ENCODE results near the gene MKS1. TPM values are rescaled to one million over a fixed set of nuclear protein-coding genes. Genes with fewer than 3 reads are reported as not detected.
A peak's percentile ranks its signal among the peaks of the same experiment; 100 is the strongest.

MKS1 gene
- total RNA-seq, 1 donor from 2014 or later, result 18.8 TPM

GRCh38 chr17:58250344-58251011 lies 31.4 kb upstream of the MKS1 start:
- DNase-seq (ENCODE audit: low spot score), result no peak
- Mint-ChIP-seq H3K27me3 (ENCODE audit: insufficient read depth) (peaks cover 43% of the 10 kb centered on the region), H3K4me1 (ENCODE audit: low read depth) (peaks cover 16% of the 10 kb centered on the region), H3K4me3 (peak overlapping the region; percentile 22), H3K27ac (peak overlapping the region; percentile 29), H3K36me3 (ENCODE audit: low read depth) (no peaks in the 10 kb centered on the region), H3K9me3 (no peaks in the 10 kb centered on the region)
- intact Hi-C loops (cut with micrococcal nuclease), result no loop called here

GRCh38 chr17:58249270-58250133 lies 30.4 kb upstream of the MKS1 start:
- intact Hi-C loops (cut with micrococcal nuclease), result loop anchor here (1.0 kb wide), 2 partner anchors 30 to 198 kb away; partner anchors contain the start of gene MKS1
- Mint-ChIP-seq H3K4me3 (peak overlapping the region; percentile 72), H3K4me1 (ENCODE audit: low read depth) (peaks cover 16% of the 10 kb centered on the region)

DNA sequence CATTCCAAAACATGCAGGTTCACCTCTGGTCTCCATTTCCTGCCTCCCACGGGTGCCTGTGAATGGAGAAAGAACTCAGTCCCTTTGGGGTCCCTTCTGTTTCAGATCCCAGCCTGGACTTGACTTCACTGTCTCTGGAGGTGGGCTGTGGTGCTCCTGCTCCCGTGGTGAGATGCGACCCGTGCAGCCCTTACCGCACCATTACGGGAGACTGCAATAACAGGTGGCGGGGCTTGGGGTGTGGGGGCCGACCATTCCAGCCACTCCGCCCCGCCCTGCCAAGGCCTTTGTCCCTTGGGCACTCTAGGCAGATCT lies 29.9 kb upstream of the MKS1 start:
- DNase-seq (ENCODE audit: low spot score), result no peak
- intact Hi-C loops (cut with micrococcal nuclease), result loop anchor here (1.0 kb wide), 2 partner anchors 30 to 198 kb away; partner anchors contain the start of gene MKS1
- peak overlapping the region; percentile 33 for H3K4me3 Mint-ChIP-seq
- no peak overlapping the region for H3K27ac Mint-ChIP-seq
- peaks cover 16% of the 10 kb centered on the region for H3K4me1 Mint-ChIP-seq (ENCODE audit: low read depth)
- no peaks in the 10 kb centered on the region for H3K9me3 Mint-ChIP-seq
- no peaks in the 10 kb centered on the region for H3K36me3 Mint-ChIP-seq (ENCODE audit: low read depth)
- peaks cover 41% of the 10 kb centered on the region for H3K27me3 Mint-ChIP-seq (ENCODE audit: insufficient read depth)

More at GRCh38 chr17:58249270-58250133, 30.4 kb upstream of the MKS1 start:
- H3K36me3 Mint-ChIP-seq (ENCODE audit: low read depth), result no peaks in the 10 kb centered on the region
- DNase-seq (ENCODE audit: low spot score), result peak; percentile 64
- no peak overlapping the region for H3K27ac Mint-ChIP-seq
- H3K27me3 Mint-ChIP-seq (ENCODE audit: insufficient read depth), result peaks cover 43% of the 10 kb centered on the region
- no peaks in the 10 kb centered on the region for H3K9me3 Mint-ChIP-seq

DNA sequence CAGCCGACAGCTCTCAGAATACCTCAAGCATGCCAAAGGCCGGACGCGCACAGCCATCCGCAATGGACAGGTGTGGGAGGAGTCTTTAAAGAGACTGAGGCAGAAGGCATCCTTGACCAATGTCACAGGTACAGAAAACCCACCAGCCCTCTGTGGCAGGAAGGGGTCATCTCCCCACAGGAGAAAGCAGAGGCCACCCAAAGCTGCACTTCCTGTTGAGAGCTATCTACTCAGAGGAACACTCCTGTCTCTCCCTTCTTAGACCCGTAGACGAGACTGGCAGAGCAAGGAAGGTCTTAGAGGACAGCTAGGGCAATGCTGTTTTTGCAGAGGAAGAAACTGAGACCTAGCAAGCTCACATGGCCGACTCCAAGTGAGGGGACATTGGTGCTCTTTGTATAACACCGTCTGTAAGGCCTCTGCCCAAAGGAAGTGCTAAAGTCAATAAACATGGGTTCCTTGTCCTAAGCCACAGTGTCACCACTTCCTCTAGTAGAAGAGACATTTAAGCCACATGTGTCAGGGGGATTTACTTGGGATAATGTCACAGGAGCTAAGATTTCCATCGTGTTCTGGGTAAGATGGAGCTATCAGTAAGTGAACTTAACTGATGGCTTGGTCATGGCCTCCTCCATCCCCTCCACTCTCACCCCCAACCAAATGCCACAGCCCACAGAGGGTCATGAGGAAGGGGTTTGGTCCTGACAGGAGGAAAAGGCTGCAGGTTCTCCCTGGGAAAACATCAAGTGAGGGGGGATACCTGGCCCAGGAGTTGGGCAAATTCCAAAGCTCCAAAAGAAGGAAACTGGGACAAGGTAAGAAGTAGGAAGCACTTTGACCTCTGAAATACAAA lies 28.7 kb upstream of the MKS1 start:
- Mint-ChIP-seq H3K27ac (peak overlapping the region; percentile 34), H3K4me1 (ENCODE audit: low read depth) (peaks cover 16% of the 10 kb centered on the region), H3K4me3 (no peak overlapping the region), H3K9me3 (no peaks in the 10 kb centered on the region), H3K27me3 (ENCODE audit: insufficient read depth) (peaks cover 42% of the 10 kb centered on the region), H3K36me3 (ENCODE audit: low read depth) (no peaks in the 10 kb centered on the region)
- no peak for DNase-seq (ENCODE audit: low spot score)
- intact Hi-C loops (cut with micrococcal nuclease), result no loop called here

- no peak overlapping the region for H3K27ac Mint-ChIP-seq
- H3K4me3 Mint-ChIP-seq, result no peak overlapping the region
- H3K9me3 Mint-ChIP-seq, result no peaks in the 10 kb centered on the region
- no peak for DNase-seq (ENCODE audit: low spot score)
- H3K27me3 Mint-ChIP-seq (ENCODE audit: insufficient read depth), result peaks cover 39% of the 10 kb centered on the region
- intact Hi-C loops (cut with micrococcal nuclease), result no loop called here
- H3K36me3 Mint-ChIP-seq (ENCODE audit: low read depth), result no peaks in the 10 kb centered on the region
- peaks cover 16% of the 10 kb centered on the region for H3K4me1 Mint-ChIP-seq (ENCODE audit: low read depth)
Observed at GRCh38 chr17:58246781-58247180, 27.7 kb upstream of the MKS1 start.

DNA sequence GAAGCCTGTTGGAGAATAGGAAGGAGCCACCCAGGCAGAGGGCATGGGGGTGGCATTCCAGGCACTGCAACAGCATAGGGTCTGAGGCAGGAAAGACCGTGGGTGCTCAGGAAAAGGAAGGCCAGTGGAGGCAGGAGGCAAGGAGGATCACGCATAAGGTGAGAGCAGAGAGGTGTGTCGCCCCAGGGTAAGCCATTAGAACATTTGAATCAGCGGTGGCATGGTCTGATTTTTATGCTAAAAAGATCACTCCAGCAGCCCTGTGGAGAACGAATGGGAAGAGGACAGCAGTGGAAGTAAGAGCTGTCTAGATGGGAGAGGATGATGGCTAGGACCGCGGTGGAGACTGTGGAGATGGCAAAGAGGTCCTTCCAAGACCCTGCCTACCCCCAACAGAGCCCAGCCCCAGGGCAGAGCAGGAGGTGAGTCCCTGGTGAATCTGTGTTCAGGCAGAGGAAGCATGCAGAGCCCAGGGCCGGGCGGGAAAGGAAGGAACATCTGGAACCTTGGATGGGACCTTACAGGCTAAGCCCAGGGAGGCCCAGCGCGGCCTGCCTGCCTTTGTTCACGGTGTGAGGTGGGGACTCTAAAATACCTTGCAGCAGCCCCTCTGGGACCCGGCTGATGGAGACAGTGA lies 27.2 kb upstream of the MKS1 start:
- DNase-seq (ENCODE audit: low spot score), result no peak
- Mint-ChIP-seq H3K4me3 (no peak overlapping the region), H3K9me3 (no peaks in the 10 kb centered on the region), H3K36me3 (ENCODE audit: low read depth) (no peaks in the 10 kb centered on the region), H3K27me3 (ENCODE audit: insufficient read depth) (peaks cover 39% of the 10 kb centered on the region), H3K4me1 (ENCODE audit: low read depth) (peaks cover 16% of the 10 kb centered on the region), H3K27ac (no peak overlapping the region)
- intact Hi-C loops (cut with micrococcal nuclease), result no loop called here

- Mint-ChIP-seq H3K9me3 (no peaks in the 10 kb centered on the region), H3K4me1 (ENCODE audit: low read depth) (peaks cover 16% of the 10 kb centered on the region), H3K27ac (no peak overlapping the region), H3K36me3 (ENCODE audit: low read depth) (no peaks in the 10 kb centered on the region), H3K4me3 (no peak overlapping the region), H3K27me3 (ENCODE audit: insufficient read depth) (peaks cover 43% of the 10 kb centered on the region)
- DNase-seq (ENCODE audit: low spot score), result no peak
- intact Hi-C loops (cut with micrococcal nuclease), result no loop called here
Observed at GRCh38 chr17:58245428-58246103, 26.5 kb upstream of the MKS1 start.

DNA sequence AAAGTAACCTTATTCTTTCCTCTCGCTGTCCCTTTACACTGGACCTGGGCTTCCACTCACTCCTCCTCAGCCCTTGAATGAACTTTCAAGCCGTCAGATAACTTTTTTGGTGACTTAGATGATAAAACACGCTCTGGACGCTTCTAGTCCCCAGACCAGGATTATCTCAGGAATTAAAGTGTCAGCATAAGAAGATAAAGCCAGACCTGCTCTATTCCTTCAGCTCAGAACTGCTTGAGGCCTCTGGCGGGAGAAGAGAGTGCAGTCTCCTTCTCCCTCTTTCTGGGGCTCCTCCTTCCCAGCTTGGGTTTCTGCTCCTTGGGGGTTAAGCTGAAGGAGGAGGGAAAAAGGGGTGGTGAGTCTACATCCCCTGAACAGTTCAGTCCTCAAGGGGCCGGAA lies 25.9 kb upstream of the MKS1 start:
- no peak overlapping the region for H3K27ac Mint-ChIP-seq
- DNase-seq (ENCODE audit: low spot score), result no peak
- H3K4me3 Mint-ChIP-seq, result no peak overlapping the region
- H3K4me1 Mint-ChIP-seq (ENCODE audit: low read depth), result peaks cover 16% of the 10 kb centered on the region
- peaks cover 49% of the 10 kb centered on the region for H3K27me3 Mint-ChIP-seq (ENCODE audit: insufficient read depth)
- no peaks in the 10 kb centered on the region for H3K36me3 Mint-ChIP-seq (ENCODE audit: low read depth)
- intact Hi-C loops (cut with micrococcal nuclease), result no loop called here
- no peaks in the 10 kb centered on the region for H3K9me3 Mint-ChIP-seq

DNA sequence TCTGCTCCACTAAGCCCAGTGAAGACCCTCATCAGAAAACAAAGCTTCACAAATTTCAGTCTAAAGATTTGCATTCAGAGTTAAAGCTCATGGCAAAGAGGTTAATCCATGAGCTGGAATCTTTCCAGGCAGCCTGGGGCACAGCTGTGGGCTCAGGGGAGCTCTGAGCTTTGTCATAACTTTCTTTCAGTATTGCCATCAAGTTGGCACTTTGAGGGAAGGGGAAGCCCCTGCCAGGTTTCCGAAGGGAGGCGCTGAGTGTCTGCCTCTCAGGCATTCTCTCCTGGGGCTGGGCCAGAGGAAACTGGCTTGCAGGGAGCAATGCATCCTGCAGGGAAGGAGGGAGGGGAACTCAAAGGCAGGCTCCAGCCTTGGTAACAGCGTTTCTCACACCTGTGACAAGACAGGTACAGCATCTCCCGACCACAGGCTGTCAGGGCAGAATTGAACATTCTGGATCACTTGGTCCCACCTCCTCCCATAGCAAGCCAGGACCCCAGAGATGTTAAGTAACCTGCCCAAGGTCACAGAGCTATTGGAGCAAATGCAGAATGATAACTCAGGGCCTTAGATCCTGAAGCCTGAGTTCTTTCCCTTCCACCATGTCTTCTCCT lies 23.2 kb upstream of the MKS1 start:
- no peak for DNase-seq (ENCODE audit: low spot score)
- Mint-ChIP-seq H3K36me3 (ENCODE audit: low read depth) (no peaks in the 10 kb centered on the region), H3K27ac (no peak overlapping the region), H3K9me3 (no peaks in the 10 kb centered on the region), H3K4me3 (no peak overlapping the region), H3K4me1 (ENCODE audit: low read depth) (peaks cover under 1% of the 10 kb centered on the region), H3K27me3 (ENCODE audit: insufficient read depth) (peaks cover 50% of the 10 kb centered on the region)
- intact Hi-C loops (cut with micrococcal nuclease), result no loop called here

- Mint-ChIP-seq H3K4me1 (ENCODE audit: low read depth) (no peaks in the 10 kb centered on the region), H3K27me3 (ENCODE audit: insufficient read depth) (peaks cover 61% of the 10 kb centered on the region), H3K4me3 (no peak overlapping the region), H3K27ac (no peak overlapping the region), H3K36me3 (ENCODE audit: low read depth) (no peaks in the 10 kb centered on the region), H3K9me3 (no peaks in the 10 kb centered on the region)
- DNase-seq (ENCODE audit: low spot score), result no peak
- intact Hi-C loops (cut with micrococcal nuclease), result no loop called here
Observed at GRCh38 chr17:58239987-58240386, 20.9 kb upstream of the MKS1 start.

- H3K9me3 Mint-ChIP-seq, result no peaks in the 10 kb centered on the region
- DNase-seq (ENCODE audit: low spot score), result no peak
- no peaks in the 10 kb centered on the region for H3K4me1 Mint-ChIP-seq (ENCODE audit: low read depth)
- H3K4me3 Mint-ChIP-seq, result no peak within 1 kb of the TSS
- H3K27ac Mint-ChIP-seq, result no peak within 1 kb of the TSS
- intact Hi-C loops (cut with micrococcal nuclease), result no loop called here
- H3K27me3 Mint-ChIP-seq (ENCODE audit: insufficient read depth), result peaks cover 65% of the 10 kb centered on the region
- H3K36me3 Mint-ChIP-seq (ENCODE audit: low read depth), result no peaks in the 10 kb centered on the region
Observed at GRCh38 chr17:58238147-58238634, 19.1 kb upstream of the MKS1 start, which contains the start of gene LPO. LPO (plus strand) TSS chr17:58238584; CDS start chr17:58242980, 4,396 bp downstream.
